HG03175 (cell line): ENCODE results near the gene PRDM16.

Source experiments
- ATAC-seq: cut with Tn5 transposase; IDR thresholded peaks from one replicate; pipeline ENCODE4 v1.9.1; 2021; ENCODE audit warnings: mild to moderate bottlenecking, moderate library complexity; ENCODE audit not compliant: unreplicated experiment

PRDM16 gene

GRCh38 chr1:3174487-3175247 is 105.7 kb downstream of the PRDM16 start:
- no peak for ATAC-seq

GRCh38 chr1:3175486-3175885 is 106.5 kb downstream of the PRDM16 start:
- no peak for ATAC-seq

- ATAC-seq, result no peak
Measured at GRCh38 chr1:3176028-3176427, 107.0 kb downstream of the PRDM16 start.

- no peak for ATAC-seq
Measured at GRCh38 chr1:3176820-3177219, 107.8 kb downstream of the PRDM16 start.

GRCh38 chr1:3178279-3178678 is 109.3 kb downstream of the PRDM16 start:
- ATAC-seq, result no peak

GRCh38 chr1:3179471-3179870 is 110.5 kb downstream of the PRDM16 start:
- no peak for ATAC-seq

- no peak for ATAC-seq
Measured at GRCh38 chr1:3180915-3181314, 111.9 kb downstream of the PRDM16 start.

GRCh38 chr1:3181956-3182355 is 113.0 kb downstream of the PRDM16 start:
- no peak for ATAC-seq

- ATAC-seq, result no peak
Measured at GRCh38 chr1:3183411-3183810, 114.4 kb downstream of the PRDM16 start.

GRCh38 chr1:3183813-3184212 is 114.8 kb downstream of the PRDM16 start:
- ATAC-seq, result no peak

- ATAC-seq, result no peak
Measured at GRCh38 chr1:3184666-3185065, 115.7 kb downstream of the PRDM16 start.

GRCh38 chr1:3185896-3186525 is 117.0 kb downstream of the PRDM16 start:
- no peak for ATAC-seq

GRCh38 chr1:3186526-3186921 is 117.5 kb downstream of the PRDM16 start:
- no peak for ATAC-seq

GRCh38 chr1:3187415-3188149 is 118.6 kb downstream of the PRDM16 start:
- no peak for ATAC-seq

- ATAC-seq, result no peak
Measured at GRCh38 chr1:3188150-3188971, 119.4 kb downstream of the PRDM16 start.

GRCh38 chr1:3190256-3191041 is 121.4 kb downstream of the PRDM16 start:
- ATAC-seq, result no peak

GRCh38 chr1:3192361-3192760 is 123.4 kb downstream of the PRDM16 start:
- ATAC-seq, result no peak

GRCh38 chr1:3192825-3193224 is 123.8 kb downstream of the PRDM16 start:
- no peak for ATAC-seq

GRCh38 chr1:3193811-3194210 is 124.8 kb downstream of the PRDM16 start:
- ATAC-seq, result no peak

- no peak for ATAC-seq
Measured at GRCh38 chr1:3194760-3195479, 125.9 kb downstream of the PRDM16 start.
